GM23248 (cell line): ENCODE data around the gene TTC39B.

Source experiments
- EZH2 ChIP-seq: fragments of 200-600 bp; sonication (generic); IDR thresholded peaks from 2 replicates; pipeline ENCODE4 v1.6.1; 2018; ENCODE audit warnings: antibody characterized with exemption, mild to moderate bottlenecking; ENCODE audit not compliant: insufficient read depth, poor library complexity, severe bottlenecking
- EZH2phosphoT487 ChIP-seq: fragments of 200-600 bp; sonication (generic); IDR thresholded peaks from 2 replicates; pipeline ENCODE4 v1.6.1; 2018; ENCODE audit warnings: antibody characterized with exemption, moderate library complexity, mild to moderate bottlenecking, low read depth; ENCODE audit not compliant: insufficient read depth

GRCh38 chr9:15299374-15299939, 7.6 kb downstream of the TTC39B start:
- TF ChIP-seq EZH2 = no peak
- no peak for TF ChIP-seq EZH2phosphoT487
